GM21825 (cell line): ENCODE results near the gene PHF19.

ENCODE experiments used
- ATAC-seq: cut with Tn5 transposase; IDR thresholded peaks from one replicate; pipeline ENCODE4 v1.9.1; 2021; ENCODE audit warnings: mild to moderate bottlenecking, moderate library complexity; ENCODE audit not compliant: unreplicated experiment

Gene PHF19

GRCh38 chr9:120874226-120875194 lies 2.5 kb downstream of the PHF19 start:
- ATAC-seq = no peak

GRCh38 chr9:120873512-120873911 lies 3.5 kb downstream of the PHF19 start:
- ATAC-seq = no peak

- no peak for ATAC-seq
These were observed 4.0 kb downstream of the PHF19 start for GRCh38 chr9:120872791-120873502.

- no peak for ATAC-seq
These were observed 6.8 kb downstream of the PHF19 start for GRCh38 chr9:120870206-120870605.

- no peak for ATAC-seq
These were observed 7.3 kb downstream of the PHF19 start for GRCh38 chr9:120869726-120870125.

- no peak for ATAC-seq
These were observed 7.7 kb downstream of the PHF19 start for GRCh38 chr9:120869360-120869687.

- peak; percentile 88 for ATAC-seq
These were observed 8.2 kb downstream of the PHF19 start for GRCh38 chr9:120868676-120869359.

GRCh38 chr9:120868339-120868675 lies 8.7 kb downstream of the PHF19 start:
- no peak for ATAC-seq

- no peak for ATAC-seq
These were observed 9.2 kb downstream of the PHF19 start for GRCh38 chr9:120867676-120868338.

- no peak for ATAC-seq
These were observed 10.3 kb downstream of the PHF19 start for GRCh38 chr9:120866651-120867050.

- ATAC-seq = no peak
These were observed 11.2 kb downstream of the PHF19 start for GRCh38 chr9:120865809-120866208.

- ATAC-seq = no peak
These were observed 11.8 kb downstream of the PHF19 start for GRCh38 chr9:120865176-120865575.

- no peak for ATAC-seq
These were observed 12.3 kb downstream of the PHF19 start for GRCh38 chr9:120864719-120865118.

GRCh38 chr9:120863833-120864232 lies 13.2 kb downstream of the PHF19 start:
- no peak for ATAC-seq

- no peak for ATAC-seq
These were observed 14.5 kb downstream of the PHF19 start for GRCh38 chr9:120862452-120862851.

GRCh38 chr9:120861935-120862334 lies 15.1 kb downstream of the PHF19 start:
- no peak for ATAC-seq

GRCh38 chr9:120860083-120860482 lies 16.9 kb downstream of the PHF19 start:
- ATAC-seq = no peak

GRCh38 chr9:120859361-120859760 lies 17.6 kb downstream of the PHF19 start:
- no peak for ATAC-seq

GRCh38 chr9:120857902-120858301 lies 19.1 kb downstream of the PHF19 start:
- no peak for ATAC-seq

- ATAC-seq = no peak
These were observed 19.5 kb downstream of the PHF19 start for GRCh38 chr9:120857481-120857880.

GRCh38 chr9:120856700-120857099 lies 20.3 kb downstream of the PHF19 start:
- ATAC-seq = no peak
